Endothelial cell (in vitro differentiated cells): ENCODE data around the gene PEG3. TPM values are rescaled to one million over a fixed set of nuclear protein-coding genes. Genes with fewer than 3 reads are reported as not detected.
"Not testable (repeated sequence)": the region's sequence is repeated elsewhere in the genome, so short reads cannot be mapped to it uniquely, and the experiment has no call there.

Source experiments
- DNase-seq: peaks from one replicate; pipeline ENCODE4 v3.0.0; 2021; ENCODE audit warnings: low spot score
- H3K27ac Mint-ChIP-seq: one replicate; pipeline ENCODE4 v1.8.0; 2021; ENCODE audit warnings: mixed read lengths, inconsistent platforms; ENCODE audit not compliant: unreplicated experiment
- H3K27me3 Mint-ChIP-seq: one replicate; pipeline ENCODE4 v1.8.0; 2021; ENCODE audit warnings: mild to moderate bottlenecking, moderate library complexity, mixed read lengths, inconsistent platforms; ENCODE audit not compliant: unreplicated experiment
- H3K36me3 Mint-ChIP-seq: one replicate; pipeline ENCODE4 v1.8.0; 2021; ENCODE audit warnings: mild to moderate bottlenecking, low read depth, mixed read lengths, inconsistent platforms; ENCODE audit not compliant: unreplicated experiment
- H3K4me1 Mint-ChIP-seq: one replicate; pipeline ENCODE4 v1.8.0; 2021; ENCODE audit warnings: mild to moderate bottlenecking, mixed read lengths, inconsistent platforms; ENCODE audit not compliant: unreplicated experiment
- H3K4me3 Mint-ChIP-seq: one replicate; pipeline ENCODE4 v1.8.0; 2021; ENCODE audit warnings: mild to moderate bottlenecking, mixed read lengths, inconsistent platforms; ENCODE audit not compliant: unreplicated experiment
- H3K9me3 Mint-ChIP-seq: one replicate; pipeline ENCODE4 v1.8.0; 2021; ENCODE audit warnings: mixed read lengths, inconsistent platforms; ENCODE audit not compliant: unreplicated experiment
- total RNA-seq: library from RNA; stranded (reverse); fragmentation: NEBNext Ultra II Directional; extraction: Animal tissue kit (Norgen Biotek cat#: 25700); gene quantifications from one replicate; pipeline ENCODE4 v1.2.1, GENCODE V29; 2021; ENCODE audit not compliant: unreplicated experiment
- TF ChIP-seq, protein P1 (sequence below): fragments of 200-600 bp; sonication (generic); IDR thresholded peaks from one replicate; pipeline ENCODE4 v1.5.0; 2021; ENCODE audit warnings: antibody characterized with exemption; ENCODE audit not compliant: unreplicated experiment

PEG3 gene
- total RNA-seq, 1 donor from 2014 or later, result not detected

DNA sequence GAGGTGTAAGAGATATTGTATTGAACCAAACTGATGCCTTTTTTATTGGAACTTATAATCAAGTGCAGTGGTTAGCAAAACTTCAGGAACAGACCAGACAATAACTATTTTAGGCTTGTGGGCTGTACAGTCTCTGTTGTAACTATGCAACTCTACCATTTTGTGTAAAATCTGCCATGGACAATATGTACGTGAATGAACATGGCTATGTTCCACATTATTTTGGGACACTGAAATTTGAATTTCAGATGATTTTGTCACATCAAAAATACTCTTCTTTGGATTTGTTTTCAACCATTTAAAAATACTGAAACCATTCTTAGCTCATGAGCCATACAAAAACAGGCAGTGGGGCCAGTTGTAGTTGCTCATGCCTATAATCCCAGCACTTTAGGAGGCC is 27.9 kb upstream of the PEG3 start:
- H3K27ac Mint-ChIP-seq, result no peak overlapping the region
- peaks cover 62% of the 10 kb centered on the region for H3K9me3 Mint-ChIP-seq
- no peak overlapping the region for H3K4me3 Mint-ChIP-seq
- TF ChIP-seq, protein P1, sequence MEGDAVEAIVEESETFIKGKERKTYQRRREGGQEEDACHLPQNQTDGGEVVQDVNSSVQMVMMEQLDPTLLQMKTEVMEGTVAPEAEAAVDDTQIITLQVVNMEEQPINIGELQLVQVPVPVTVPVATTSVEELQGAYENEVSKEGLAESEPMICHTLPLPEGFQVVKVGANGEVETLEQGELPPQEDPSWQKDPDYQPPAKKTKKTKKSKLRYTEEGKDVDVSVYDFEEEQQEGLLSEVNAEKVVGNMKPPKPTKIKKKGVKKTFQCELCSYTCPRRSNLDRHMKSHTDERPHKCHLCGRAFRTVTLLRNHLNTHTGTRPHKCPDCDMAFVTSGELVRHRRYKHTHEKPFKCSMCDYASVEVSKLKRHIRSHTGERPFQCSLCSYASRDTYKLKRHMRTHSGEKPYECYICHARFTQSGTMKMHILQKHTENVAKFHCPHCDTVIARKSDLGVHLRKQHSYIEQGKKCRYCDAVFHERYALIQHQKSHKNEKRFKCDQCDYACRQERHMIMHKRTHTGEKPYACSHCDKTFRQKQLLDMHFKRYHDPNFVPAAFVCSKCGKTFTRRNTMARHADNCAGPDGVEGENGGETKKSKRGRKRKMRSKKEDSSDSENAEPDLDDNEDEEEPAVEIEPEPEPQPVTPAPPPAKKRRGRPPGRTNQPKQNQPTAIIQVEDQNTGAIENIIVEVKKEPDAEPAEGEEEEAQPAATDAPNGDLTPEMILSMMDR, result no peak
- DNase-seq, result no peak
- peaks cover 10% of the 10 kb centered on the region for H3K27me3 Mint-ChIP-seq
- peaks cover 16% of the 10 kb centered on the region for H3K36me3 Mint-ChIP-seq
- no peaks in the 10 kb centered on the region for H3K4me1 Mint-ChIP-seq

DNA sequence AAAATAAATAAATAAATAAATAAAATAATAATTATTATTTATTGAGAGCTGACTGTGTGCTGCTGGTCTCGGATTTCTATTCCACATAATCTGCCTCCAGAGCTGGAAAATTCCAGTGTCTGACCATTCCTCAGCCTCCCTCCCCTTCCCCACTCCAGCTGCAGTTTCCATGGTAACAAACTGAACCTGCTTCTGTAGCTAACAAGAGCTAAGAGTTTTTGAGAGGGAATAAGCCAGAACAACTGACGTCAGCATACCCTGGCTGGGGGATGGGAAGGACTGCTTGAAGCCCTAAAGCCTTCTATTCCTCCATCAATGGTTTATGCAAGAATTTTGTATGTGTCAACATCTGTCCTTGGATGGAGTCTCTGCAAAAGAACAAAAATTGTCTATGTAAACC is 26.0 kb upstream of the PEG3 start:
- DNase-seq, result no peak
- Mint-ChIP-seq H3K36me3 (peaks cover 12% of the 10 kb centered on the region), H3K9me3 (peaks cover 55% of the 10 kb centered on the region)

DNA sequence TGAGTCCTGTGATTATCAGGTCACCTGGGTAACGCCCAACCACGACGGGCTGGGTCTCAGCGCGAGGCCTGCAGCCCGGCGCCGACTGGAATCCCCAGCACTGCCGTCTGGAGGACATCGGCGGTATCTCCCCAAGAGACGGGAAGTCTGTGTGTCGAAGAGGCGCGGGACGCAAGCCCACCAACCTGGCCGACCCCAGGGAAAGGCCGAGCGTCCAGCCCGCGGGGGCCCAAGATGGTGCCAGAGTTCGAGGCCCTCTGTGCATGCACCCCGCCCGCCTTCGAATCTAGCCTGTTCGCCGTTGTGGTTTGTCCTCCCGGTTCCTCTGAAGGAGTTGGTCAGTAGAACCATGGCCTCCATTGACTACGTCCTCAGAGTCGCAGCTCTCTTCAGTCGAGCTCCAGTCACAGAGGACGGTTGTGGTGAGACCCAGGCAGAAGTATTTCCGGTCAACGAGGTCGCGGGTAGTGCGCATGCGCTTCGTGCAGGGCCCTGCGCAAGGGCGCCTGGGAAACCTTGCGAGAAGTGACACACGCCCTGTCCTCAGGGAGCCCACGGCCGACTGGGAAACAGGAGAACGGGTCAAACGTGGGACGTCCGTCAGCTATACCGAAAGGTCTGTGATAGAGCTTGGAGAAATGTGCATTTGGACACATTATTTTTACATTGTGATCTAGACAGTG is 24.1 kb upstream of the PEG3 start:
- peaks cover 4% of the 10 kb centered on the region for H3K36me3 Mint-ChIP-seq
- DNase-seq, result no peak
- H3K27ac Mint-ChIP-seq, result no peak overlapping the region
- H3K27me3 Mint-ChIP-seq, result peaks cover 2% of the 10 kb centered on the region
- no peak overlapping the region for H3K4me3 Mint-ChIP-seq
- H3K9me3 Mint-ChIP-seq, result peaks cover 42% of the 10 kb centered on the region
- TF ChIP-seq, protein P1, result no peak
- H3K4me1 Mint-ChIP-seq, result no peaks in the 10 kb centered on the region

More for the DNA sequence above, 26.0 kb upstream of the PEG3 start:
- TF ChIP-seq, protein P1, result no peak
- Mint-ChIP-seq H3K4me1 (no peaks in the 10 kb centered on the region), H3K27me3 (peaks cover 6% of the 10 kb centered on the region), H3K4me3 (no peak overlapping the region), H3K27ac (no peak overlapping the region)

DNA sequence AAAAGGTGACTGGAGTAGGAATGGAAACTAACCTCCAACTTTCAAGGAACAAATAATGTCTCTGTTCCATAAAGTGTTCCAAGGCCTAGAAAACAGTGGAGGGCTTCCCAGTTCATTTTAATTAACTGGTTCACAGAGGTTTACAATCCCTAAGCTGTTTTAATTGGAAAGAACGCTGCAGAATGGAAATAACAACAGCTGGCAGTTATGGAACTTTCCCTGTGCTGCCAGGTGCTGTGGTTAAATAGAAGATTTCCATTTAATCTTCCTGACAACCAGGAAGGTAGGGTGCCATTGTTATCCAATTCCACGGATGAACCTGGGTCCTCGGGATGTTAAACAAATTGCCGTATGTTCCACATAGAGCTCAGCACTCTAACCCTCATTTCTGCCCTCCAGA is 22.2 kb upstream of the PEG3 start:
- H3K4me1 Mint-ChIP-seq, result no peaks in the 10 kb centered on the region
- no peak overlapping the region for H3K27ac Mint-ChIP-seq
- H3K27me3 Mint-ChIP-seq, result peaks cover 2% of the 10 kb centered on the region
- peaks cover 4% of the 10 kb centered on the region for H3K36me3 Mint-ChIP-seq
- no peak for DNase-seq
- no peak overlapping the region for H3K4me3 Mint-ChIP-seq
- TF ChIP-seq, protein P1, result no peak
- H3K9me3 Mint-ChIP-seq, result peaks cover 47% of the 10 kb centered on the region

DNA sequence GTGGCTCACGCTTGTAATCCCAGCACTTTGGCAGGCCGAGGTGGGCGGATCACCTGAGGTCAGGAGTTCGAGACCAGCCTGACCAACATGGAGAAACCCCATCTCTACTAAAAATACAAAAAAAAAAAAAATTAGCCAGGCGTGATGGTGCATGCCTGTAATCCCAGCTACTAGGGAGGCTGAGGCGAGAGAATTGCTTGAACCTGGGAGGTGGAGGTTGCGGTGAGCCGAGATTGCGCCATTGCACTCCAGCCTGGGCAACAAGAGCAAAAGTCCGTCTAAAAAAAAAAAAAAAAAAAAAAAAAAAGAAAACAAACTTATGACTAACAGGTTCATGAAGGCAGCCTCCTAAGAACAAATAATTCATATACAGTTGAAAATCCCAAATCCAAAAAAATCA is 19.9 kb upstream of the PEG3 start:
- not testable (repeated sequence) for H3K36me3 Mint-ChIP-seq, H3K27ac Mint-ChIP-seq, DNase-seq, H3K4me1 Mint-ChIP-seq, H3K27me3 Mint-ChIP-seq, H3K4me3 Mint-ChIP-seq
- H3K9me3 Mint-ChIP-seq, result peaks cover 44% of the 10 kb centered on the region
